DMS79 treated with DMSO at 0.1 percent for 48 hours (cell line): Measurements from ENCODE around the gene EFNB2.

ENCODE experiments used
- DNase-seq: peaks from one replicate; lab custom pipeline; 2025; lab: John Stamatoyannopoulos, UW

EFNB2 gene, protein sequence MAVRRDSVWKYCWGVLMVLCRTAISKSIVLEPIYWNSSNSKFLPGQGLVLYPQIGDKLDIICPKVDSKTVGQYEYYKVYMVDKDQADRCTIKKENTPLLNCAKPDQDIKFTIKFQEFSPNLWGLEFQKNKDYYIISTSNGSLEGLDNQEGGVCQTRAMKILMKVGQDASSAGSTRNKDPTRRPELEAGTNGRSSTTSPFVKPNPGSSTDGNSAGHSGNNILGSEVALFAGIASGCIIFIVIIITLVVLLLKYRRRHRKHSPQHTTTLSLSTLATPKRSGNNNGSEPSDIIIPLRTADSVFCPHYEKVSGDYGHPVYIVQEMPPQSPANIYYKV

DNA sequence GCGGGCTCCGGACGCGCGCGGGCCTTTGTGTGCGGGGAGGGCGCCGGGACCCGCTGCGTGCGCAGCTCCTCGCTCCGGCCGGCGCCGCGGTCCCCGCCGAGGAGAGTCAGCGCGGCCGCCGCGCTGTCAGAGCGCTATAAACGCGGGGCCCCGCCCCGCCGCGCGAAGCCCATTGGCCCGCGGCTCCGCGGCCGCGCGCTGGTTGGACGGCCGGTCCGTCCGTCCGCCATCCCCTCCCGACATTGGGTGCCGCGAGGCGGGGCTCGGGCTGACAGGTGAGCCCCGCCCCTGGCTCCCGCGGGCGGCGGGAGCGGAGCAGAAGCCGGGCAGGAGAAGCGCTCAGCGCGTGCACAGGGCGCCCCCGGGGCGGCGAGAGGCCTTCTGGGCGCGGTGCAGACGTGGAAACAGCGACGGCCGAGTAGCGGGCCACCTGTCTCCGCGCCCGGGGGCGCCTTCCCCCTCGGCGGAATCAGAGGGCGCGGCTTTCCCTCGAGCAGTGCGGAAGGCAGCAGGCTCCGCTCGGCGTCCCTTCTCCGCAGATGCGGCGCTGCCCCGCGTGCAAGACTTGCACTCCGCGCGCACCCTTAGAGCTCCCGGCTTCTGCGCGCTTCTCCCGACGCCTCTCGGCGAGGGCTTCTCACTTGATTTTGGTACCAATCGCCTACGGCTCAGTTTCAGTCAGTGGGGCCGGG, at the start of gene EFNB2:
TSS of gene EFNB2 (minus strand) at position 111 of the 692 bp plus-strand sequence. CDS start 698 bp downstream, outside the sequence.
- peak; percentile 87 for DNase-seq

- no peak for DNase-seq
Observed at GRCh38 chr13:106581225-106581624, 45.8 kb upstream of the EFNB2 start.

- DNase-seq = no peak
Observed at GRCh38 chr13:106575896-106576295, 40.4 kb upstream of the EFNB2 start.

DNA sequence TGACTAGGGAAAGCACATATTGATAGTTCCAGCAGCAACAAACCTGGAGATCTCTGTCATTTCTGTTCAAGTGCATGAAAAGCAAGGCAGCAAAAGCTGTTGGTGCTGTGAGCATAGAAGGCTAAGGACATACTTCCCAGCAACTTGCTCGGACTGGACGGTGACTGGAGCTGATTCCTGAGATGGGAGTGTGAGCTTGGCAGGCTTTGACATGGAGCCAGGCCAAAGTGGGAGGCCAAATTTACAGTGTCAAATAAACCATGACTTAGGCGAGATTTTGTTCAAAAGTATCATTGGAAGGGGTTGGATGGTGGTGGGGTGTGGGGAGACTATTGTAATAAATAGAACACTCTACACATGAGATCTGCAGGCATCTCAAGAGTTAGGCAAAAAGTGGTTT, 38.4 kb upstream of the EFNB2 start:
- DNase-seq = no peak

- DNase-seq = no peak
Observed at GRCh38 chr13:106573284-106573846, 37.9 kb upstream of the EFNB2 start.

- DNase-seq = no peak
Observed at GRCh38 chr13:106570299-106570852, 34.9 kb upstream of the EFNB2 start.

GRCh38 chr13:106569233-106570095, 34.0 kb upstream of the EFNB2 start:
- DNase-seq = no peak

DNA sequence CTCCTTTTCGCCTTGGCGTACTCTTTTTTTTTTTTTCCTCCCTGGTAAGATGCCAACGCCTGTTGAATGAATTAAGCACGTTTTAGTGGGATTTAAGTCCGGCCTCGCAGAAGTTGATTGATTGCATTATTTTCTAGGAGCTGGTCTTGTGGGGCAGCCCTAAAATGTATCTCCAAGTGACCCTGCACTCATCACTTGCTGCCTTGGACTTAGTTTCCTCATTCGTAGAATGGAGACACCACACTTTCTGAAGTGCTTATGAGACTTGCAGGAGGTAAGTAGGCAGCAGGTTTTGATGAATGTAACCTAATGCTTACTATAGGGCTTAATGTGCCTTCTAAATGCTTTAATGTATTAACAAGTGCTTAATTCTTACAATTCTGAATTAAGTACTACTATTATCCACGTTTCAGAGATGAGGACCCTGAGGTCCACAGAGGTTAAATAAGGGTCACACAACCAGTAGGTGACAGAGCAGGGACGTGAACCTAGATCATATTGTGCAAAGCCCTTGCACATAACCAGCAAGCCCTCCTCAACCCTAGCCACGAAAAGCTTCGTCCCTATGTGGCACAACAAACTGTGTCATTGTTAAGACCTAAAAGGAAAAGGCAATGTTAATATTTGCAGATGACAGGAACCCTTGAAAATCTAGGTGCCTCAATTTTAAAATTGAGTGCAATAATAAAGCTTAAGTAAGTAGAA, 33.0 kb upstream of the EFNB2 start:
- peak; percentile 91 for DNase-seq

GRCh38 chr13:106567474-106568298, 32.2 kb upstream of the EFNB2 start, which contains the start of gene ARGLU1:
Gene ARGLU1 (minus strand): TSS chr13:106568137. CDS start chr13:106567919, 218 bp downstream.
- peak; percentile 98 for DNase-seq

- DNase-seq = peak; percentile 64
Observed at GRCh38 chr13:106566641-106567473, 31.4 kb upstream of the EFNB2 start.

DNA sequence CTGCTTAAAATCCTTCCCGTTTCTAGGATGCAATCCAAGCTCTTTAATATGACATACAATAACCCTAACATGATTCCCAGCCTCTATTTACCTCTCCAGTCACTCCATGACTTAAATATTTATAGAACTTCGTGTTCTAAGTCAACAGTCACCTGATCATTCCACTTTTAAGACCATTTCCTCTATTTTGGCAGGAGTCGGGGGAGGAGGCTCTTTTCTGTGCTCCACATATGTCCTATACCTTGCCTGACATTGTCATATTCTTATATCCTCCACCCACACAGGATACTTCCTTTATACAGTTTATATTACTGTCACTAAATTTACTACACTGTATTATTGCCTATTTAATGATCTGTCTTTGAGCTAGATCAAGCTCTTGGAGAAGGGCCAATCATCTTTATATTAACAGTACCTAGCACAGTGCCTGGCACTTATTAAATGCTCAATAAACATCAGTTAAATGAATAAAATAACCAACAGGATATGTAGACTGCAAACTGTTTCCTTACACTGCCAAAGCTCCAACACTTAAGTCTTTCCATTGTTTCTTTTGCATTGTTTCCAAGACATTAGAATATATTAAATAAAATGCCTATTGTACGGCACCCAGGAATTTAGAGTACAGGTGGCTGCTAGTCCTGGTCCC, 29.8 kb upstream of the EFNB2 start:
- DNase-seq = no peak

DNA sequence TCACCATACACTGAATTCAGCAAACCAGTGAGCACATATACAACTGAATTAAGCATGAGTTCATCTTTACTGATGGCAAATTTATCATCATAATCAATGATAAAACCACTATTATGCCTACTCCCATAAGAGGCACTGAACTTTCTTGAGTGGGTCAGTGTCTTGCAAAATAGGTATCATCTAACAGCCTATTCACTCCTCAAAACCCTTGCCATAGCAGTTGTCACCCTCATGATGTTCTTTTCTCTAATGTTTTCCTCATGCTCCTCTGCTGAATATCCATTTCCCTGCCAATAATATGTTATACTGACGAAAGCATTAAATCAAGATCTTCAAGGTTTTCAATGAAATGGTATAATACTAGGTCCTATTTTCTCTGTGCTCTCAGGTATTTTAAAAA, 26.8 kb upstream of the EFNB2 start:
- no peak for DNase-seq

DNA sequence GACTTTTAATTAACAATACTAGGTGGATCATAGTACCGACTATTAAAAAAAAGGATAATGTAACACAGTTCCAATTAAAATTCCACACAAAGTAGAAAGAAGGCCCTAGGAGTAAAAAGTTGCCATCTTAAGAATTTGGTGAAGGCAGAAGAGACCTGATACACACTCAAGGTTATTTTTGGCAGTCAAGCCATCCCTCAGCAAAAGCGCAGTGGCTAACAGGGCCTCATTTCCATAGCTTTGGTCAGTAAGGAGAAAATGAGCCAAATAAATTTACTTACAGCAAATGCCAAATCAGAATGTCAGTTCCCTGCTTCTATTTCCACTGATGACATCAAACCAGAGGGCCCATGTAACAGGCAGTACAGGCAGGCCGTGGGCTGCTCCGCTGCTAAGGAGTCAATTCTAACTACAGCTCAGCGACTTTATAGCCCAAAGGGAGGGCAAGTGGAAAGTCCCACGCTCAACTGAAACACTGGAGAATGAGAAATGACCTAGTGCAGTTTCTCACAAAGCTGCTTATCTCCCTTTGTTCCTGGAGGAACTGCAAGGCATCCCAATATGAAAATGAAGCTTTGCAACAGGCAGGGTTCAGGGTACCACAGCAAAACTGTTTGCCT, 26.2 kb upstream of the EFNB2 start:
- no peak for DNase-seq

GRCh38 chr13:106560821-106561220, 25.4 kb upstream of the EFNB2 start:
- no peak for DNase-seq

DNA sequence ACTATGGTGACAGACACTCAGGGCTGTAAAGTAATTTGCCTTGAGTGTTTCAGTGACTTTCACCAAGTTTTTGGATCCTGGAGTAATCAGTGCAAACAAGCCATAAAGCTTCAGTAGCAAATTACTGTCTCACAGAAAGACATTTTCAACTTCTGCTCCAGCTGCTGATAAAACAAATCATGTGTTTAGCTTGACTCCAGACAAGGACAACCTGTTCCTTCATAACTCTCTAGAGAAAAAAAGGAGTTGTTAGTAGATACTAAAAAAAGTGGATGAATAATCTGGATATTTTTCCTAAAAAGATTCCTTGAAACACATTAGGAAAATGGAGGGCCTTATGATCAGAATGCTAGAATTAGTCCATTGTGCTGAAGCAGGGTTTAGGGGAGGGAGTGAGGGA, 23.1 kb upstream of the EFNB2 start:
- no peak for DNase-seq

DNA sequence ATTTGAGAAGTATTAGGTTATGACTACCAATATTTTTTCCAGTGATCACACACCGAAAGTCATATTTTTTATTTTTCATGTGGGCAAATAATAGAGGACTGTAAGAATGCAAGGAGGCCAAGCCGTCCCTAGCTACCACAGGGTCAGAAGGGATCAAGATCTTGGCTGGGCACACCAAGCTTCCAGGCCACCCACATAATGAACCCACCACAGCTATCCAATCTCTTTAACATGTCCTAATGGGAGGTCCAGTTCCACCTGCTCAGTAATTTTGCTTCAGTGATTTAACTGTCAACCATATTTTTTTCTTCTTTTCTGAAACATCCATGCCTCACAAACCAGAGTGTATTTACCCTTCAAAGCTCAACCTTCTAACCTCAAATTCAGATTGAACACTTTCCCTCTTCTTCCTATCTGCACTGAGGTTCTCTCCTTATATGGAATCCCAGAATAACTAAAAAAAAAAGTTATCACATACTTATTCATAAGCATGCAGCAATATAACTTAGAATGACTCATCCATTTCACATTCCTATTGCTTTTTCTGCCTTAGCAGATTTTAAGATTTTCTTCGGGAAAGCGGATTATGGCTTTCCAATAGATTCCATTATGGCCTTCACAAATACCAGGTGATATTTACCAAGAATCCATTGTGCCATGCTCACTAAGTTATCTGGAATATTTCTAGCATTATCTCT, 20.3 kb upstream of the EFNB2 start:
- DNase-seq = no peak

DNA sequence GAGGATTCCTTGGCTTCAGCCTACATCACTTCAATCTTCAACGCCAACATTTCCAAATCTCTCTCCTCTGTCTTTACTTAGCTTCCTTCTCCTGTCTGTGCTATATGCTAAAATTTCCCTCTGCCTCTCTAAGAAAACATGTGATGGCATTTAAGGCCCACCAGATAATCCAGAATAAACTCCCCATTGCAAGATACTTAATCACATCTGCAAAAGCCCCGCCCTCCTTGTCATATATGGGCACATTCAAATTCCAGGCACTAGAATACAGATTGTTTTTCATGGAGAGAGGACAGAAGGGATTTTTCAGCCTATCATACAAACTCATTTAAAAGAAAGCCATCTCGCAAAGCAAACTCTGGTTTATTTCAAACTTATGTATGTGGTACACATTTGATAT, 16.3 kb upstream of the EFNB2 start:
- DNase-seq = no peak

DNA sequence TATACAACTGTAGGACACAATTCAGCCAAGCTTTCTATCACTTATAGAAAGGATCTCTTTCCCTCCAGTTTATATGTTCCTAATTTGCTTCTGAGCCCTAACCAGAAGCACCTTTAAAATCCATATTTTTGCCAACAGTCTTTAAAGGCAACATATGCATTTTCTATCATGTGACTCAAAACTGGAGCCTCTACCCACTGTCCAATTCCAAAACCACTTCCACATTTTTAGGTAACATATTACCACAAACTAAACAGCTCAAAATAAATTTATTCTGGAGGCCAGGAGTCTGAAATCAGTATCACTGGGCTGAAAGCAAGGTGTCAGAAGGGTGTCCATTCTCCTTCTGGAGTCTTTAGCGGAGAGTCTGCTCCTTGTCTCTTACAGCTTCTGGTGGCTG, 15.9 kb upstream of the EFNB2 start:
- no peak for DNase-seq
